ENCODE data around the gene PITPNM3.
"Not testable (repeated sequence)": the region's sequence is repeated elsewhere in the genome, so short reads cannot be mapped to it uniquely, and the experiment has no call there.

The PITPNM3 gene

GRCh38 chr17:6573982-6574686, 17.8 kb upstream of the PITPNM3 start:
- Histone ChIP-seq H3K4me1 (ENCODE audit: insufficient read depth, low read length) (no peaks in the 10 kb centered on the region; the same call in none of the 2 replicates), H3K27ac (ENCODE audit: low read length) (no peak overlapping the region), H3K36me3 (ENCODE audit: insufficient read depth, low read depth, low read length) (peaks cover 13% of the 10 kb centered on the region; the same call in 1 of the 2 replicates), H3K27me3 (ENCODE audit: insufficient read depth, low read length) (no peaks in the 10 kb centered on the region), H3K4me3 (ENCODE audit: low read length) (no peak overlapping the region), H3K9me3 (ENCODE audit: insufficient read depth, low read depth, low read length) (no peaks in the 10 kb centered on the region), H3K9ac (ENCODE audit: low read depth, low read length) (no peak overlapping the region)

GRCh38 chr17:6573495-6573894, 17.1 kb upstream of the PITPNM3 start:
- not testable (repeated sequence) for H3K36me3 ChIP-seq (ENCODE audit: insufficient read depth, low read depth, low read length); H3K4me3 ChIP-seq (ENCODE audit: low read length); H3K27ac ChIP-seq (ENCODE audit: low read length); H3K4me1 ChIP-seq (ENCODE audit: insufficient read depth, low read length); H3K27me3 ChIP-seq (ENCODE audit: insufficient read depth, low read length); H3K9ac ChIP-seq (ENCODE audit: low read depth, low read length); H3K9me3 ChIP-seq (ENCODE audit: insufficient read depth, low read depth, low read length)

DNA sequence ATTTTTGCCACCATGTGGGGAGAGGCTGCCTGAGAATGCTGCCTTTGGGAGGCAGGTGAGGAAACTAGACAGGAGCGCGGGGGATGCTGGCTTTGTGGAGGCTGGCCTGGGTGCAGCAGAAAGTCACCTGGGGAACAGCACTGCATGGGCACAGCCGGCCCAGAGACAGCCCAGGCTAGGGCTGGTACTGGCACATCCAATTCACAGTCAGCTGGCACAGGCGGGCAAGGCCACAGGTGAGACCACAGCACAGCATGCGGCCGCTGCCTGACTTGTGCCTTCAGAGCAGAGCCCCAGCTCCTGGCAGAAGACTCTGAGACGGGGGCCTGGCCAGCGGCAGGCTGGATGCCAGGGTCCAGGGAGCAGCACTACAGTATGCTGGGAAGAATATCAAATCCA, 16.6 kb upstream of the PITPNM3 start:
- Histone ChIP-seq H3K4me3 (ENCODE audit: low read length) (no peak overlapping the region), H3K36me3 (ENCODE audit: insufficient read depth, low read depth, low read length) (peaks cover 1% of the 10 kb centered on the region; the same call in 1 of the 2 replicates), H3K27ac (ENCODE audit: low read length) (no peak overlapping the region), H3K27me3 (ENCODE audit: insufficient read depth, low read length) (no peaks in the 10 kb centered on the region), H3K9me3 (ENCODE audit: insufficient read depth, low read depth, low read length) (no peaks in the 10 kb centered on the region), H3K4me1 (ENCODE audit: insufficient read depth, low read length) (peaks cover 7% of the 10 kb centered on the region; the same call in 1 of the 2 replicates), H3K9ac (ENCODE audit: low read depth, low read length) (no peak overlapping the region)

- no peak overlapping the region for H3K27ac ChIP-seq (ENCODE audit: low read length)
- H3K36me3 ChIP-seq (ENCODE audit: insufficient read depth, low read depth, low read length) = no peaks in the 10 kb centered on the region
- H3K4me1 ChIP-seq (ENCODE audit: insufficient read depth, low read length) = peaks cover 16% of the 10 kb centered on the region; the same call in 1 of the 2 replicates
- H3K9ac ChIP-seq (ENCODE audit: low read depth, low read length) = no peak overlapping the region
- H3K4me3 ChIP-seq (ENCODE audit: low read length) = no peak overlapping the region
- no peaks in the 10 kb centered on the region for H3K9me3 ChIP-seq (ENCODE audit: insufficient read depth, low read depth, low read length)
- H3K27me3 ChIP-seq (ENCODE audit: insufficient read depth, low read length) = no peaks in the 10 kb centered on the region
Measured at GRCh38 chr17:6571452-6571781, 15.1 kb upstream of the PITPNM3 start.

DNA sequence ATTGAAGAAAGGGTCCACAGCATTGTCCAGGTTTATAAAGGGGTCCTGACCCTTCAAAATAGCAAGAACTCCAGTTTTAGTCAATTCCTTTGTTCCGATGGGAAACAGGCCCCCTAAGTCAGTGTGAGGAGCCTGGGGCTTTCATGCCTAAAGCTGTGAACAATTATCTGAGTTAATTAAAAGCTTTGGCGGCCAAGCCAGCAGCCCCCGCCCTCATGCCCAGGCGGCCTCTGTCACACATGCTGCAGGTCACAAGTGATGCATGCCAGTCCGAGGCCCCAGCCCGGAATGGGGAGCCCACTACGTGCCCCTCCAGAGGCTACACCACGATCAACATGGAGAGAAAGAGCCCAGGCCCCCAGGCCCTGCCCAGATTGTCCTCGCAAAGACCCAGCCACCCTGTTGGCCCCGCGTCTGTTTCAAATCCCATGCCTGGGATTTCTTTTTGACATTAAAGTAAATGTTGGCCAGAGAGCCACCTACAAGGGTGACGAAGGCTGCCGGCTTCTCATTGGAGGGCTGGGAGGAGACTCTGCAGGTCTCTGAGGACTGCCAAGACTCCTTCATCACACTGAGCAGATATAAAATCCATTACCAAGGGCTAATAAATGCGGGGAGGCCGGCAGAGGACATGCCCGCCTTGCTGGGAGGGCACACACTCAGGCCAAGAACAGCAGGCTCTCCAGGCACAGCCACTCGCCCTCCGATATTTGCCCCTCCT, 14.5 kb upstream of the PITPNM3 start:
- no peak overlapping the region for H3K4me3 ChIP-seq (ENCODE audit: low read length)
- no peaks in the 10 kb centered on the region for H3K27me3 ChIP-seq (ENCODE audit: insufficient read depth, low read length)
- H3K27ac ChIP-seq (ENCODE audit: low read length) = no peak overlapping the region
- no peaks in the 10 kb centered on the region for H3K9me3 ChIP-seq (ENCODE audit: insufficient read depth, low read depth, low read length)
- H3K9ac ChIP-seq (ENCODE audit: low read depth, low read length) = no peak overlapping the region
- H3K4me1 ChIP-seq (ENCODE audit: insufficient read depth, low read length) = peaks cover 16% of the 10 kb centered on the region; the same call in 1 of the 2 replicates
- H3K36me3 ChIP-seq (ENCODE audit: insufficient read depth, low read depth, low read length) = no peaks in the 10 kb centered on the region

DNA sequence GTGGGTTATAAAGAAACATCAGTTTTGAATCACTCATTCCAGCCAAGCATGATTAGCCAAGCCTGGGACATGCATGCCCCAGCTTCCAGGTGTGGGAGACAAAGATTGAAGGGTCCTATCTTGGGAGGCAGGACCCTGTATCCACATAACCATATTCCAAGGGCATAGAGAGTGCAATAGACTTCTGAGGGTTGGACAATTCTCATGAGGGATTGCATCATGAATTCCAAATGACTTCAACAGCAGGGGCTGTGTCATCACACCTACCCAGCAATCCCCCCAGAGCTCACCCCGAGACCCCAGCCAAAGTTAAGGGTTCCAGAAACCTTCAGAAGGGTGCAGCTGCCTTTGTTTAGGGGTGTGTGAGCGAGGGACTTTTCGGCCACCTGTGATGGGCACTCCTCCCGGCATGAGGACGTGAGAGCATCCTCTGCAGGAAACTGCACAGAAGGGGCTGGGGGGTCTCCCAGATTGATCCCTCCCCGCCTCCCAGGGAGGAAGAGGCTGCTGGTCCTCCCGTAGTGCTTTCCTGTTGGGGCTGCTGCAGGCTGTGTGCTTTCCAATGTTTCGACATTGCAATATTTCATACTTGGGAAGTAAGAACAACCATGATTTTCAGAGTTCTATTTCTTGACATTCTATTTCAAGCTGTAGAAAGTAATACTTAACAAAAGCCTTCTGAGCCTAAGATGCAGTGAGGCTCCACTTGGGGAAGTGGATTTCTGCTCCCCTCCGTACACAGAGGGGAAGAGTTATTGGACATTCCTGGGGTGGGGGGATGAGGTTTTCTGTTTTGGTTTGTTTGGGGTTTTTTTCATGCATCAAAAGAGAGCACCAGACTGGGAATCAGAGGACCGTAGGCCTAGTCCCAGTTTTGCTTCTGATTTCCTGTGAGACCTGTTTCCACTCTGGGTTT, 13.3 kb upstream of the PITPNM3 start:
- Histone ChIP-seq H3K27ac (ENCODE audit: low read length) (no peak overlapping the region), H3K36me3 (ENCODE audit: insufficient read depth, low read depth, low read length) (no peaks in the 10 kb centered on the region), H3K9ac (ENCODE audit: low read depth, low read length) (no peak overlapping the region), H3K4me1 (ENCODE audit: insufficient read depth, low read length) (peaks cover 16% of the 10 kb centered on the region; the same call in 1 of the 2 replicates), H3K4me3 (ENCODE audit: low read length) (no peak overlapping the region), H3K27me3 (ENCODE audit: insufficient read depth, low read length) (no peaks in the 10 kb centered on the region), H3K9me3 (ENCODE audit: insufficient read depth, low read depth, low read length) (no peaks in the 10 kb centered on the region)

GRCh38 chr17:6568184-6568758, 11.9 kb upstream of the PITPNM3 start:
- Histone ChIP-seq H3K9ac (ENCODE audit: low read depth, low read length) (no peak overlapping the region), H3K27ac (ENCODE audit: low read length) (no peak overlapping the region), H3K27me3 (ENCODE audit: insufficient read depth, low read length) (no peaks in the 10 kb centered on the region), H3K36me3 (ENCODE audit: insufficient read depth, low read depth, low read length) (no peaks in the 10 kb centered on the region), H3K9me3 (ENCODE audit: insufficient read depth, low read depth, low read length) (no peaks in the 10 kb centered on the region), H3K4me3 (ENCODE audit: low read length) (peak overlapping the region; percentile 8; the same call in 1 of the 2 replicates), H3K4me1 (ENCODE audit: insufficient read depth, low read length) (peaks cover 16% of the 10 kb centered on the region; the same call in 1 of the 2 replicates)

DNA sequence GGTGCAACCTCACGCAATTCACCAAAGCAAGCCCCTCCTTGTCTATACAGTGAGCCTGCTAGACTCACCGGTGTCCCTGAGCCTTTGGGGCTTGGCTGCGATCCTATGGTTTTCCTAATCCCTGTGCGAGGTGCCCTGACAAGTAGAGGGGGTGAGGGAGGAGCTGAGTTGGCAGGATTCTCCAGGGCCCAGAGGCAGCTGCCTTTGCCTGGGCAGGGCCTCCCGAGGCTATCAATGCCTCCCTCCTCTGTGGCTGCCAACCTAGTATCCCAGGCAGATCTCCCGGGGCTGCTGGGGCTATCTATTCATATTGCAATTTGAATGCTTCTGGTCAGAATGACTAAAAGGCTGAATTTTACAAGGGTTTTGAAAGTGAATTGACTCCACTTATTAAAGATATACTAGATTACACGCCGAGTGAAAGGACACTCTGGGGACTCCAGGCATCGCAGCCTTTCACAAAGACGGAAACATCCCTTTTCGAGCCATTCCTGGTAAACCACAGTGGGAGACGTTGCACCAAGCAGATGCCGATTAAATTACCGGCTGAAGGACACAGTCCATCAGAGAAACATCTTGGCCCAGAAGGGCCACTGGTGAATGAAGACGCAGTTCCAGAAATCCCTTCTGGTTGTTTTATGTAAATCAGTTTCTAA, 11.3 kb upstream of the PITPNM3 start:
- no peak overlapping the region for H3K9ac ChIP-seq (ENCODE audit: low read depth, low read length)
- no peak overlapping the region for H3K27ac ChIP-seq (ENCODE audit: low read length)
- H3K36me3 ChIP-seq (ENCODE audit: insufficient read depth, low read depth, low read length) = no peaks in the 10 kb centered on the region
- H3K4me3 ChIP-seq (ENCODE audit: low read length) = peak overlapping the region; percentile 8; the same call in 1 of the 2 replicates
- H3K27me3 ChIP-seq (ENCODE audit: insufficient read depth, low read length) = no peaks in the 10 kb centered on the region
- H3K9me3 ChIP-seq (ENCODE audit: insufficient read depth, low read depth, low read length) = no peaks in the 10 kb centered on the region
- H3K4me1 ChIP-seq (ENCODE audit: insufficient read depth, low read length) = peaks cover 16% of the 10 kb centered on the region; the same call in 1 of the 2 replicates

DNA sequence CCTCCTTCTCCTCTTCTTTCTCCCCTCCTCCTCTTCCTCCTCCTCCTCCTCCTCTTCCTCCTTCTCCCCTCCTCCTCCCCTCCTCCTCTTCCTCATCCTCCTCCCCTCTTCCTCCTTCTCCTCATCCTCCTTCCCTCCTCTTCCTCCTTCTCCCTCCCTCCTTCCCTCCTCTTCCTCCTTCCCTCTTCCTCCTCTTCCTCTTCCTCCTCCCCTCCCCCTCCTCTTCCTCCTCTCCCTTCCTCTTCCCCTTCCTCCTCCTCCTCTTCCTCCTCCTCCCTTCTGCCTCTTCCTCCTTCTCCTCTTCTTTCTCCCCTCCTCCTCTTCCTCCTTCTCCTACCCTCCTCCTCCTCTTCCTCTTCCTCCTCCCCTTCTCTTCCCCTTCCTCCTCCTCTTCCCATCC, 5.1 kb upstream of the PITPNM3 start:
- no peak overlapping the region for H3K9ac ChIP-seq (ENCODE audit: low read depth, low read length)
- peaks cover 37% of the 10 kb centered on the region for H3K27me3 ChIP-seq (ENCODE audit: insufficient read depth, low read length)
- no peaks in the 10 kb centered on the region for H3K36me3 ChIP-seq (ENCODE audit: insufficient read depth, low read depth, low read length)
- H3K4me3 ChIP-seq (ENCODE audit: low read length) = no peak overlapping the region
- H3K9me3 ChIP-seq (ENCODE audit: insufficient read depth, low read depth, low read length) = no peaks in the 10 kb centered on the region
- H3K27ac ChIP-seq (ENCODE audit: low read length) = no peak overlapping the region
- no peaks in the 10 kb centered on the region for H3K4me1 ChIP-seq (ENCODE audit: insufficient read depth, low read length)

- H3K36me3 ChIP-seq (ENCODE audit: insufficient read depth, low read depth, low read length) = no peaks in the 10 kb centered on the region
- no peak overlapping the region for H3K4me3 ChIP-seq (ENCODE audit: low read length)
- H3K4me1 ChIP-seq (ENCODE audit: insufficient read depth, low read length) = no peaks in the 10 kb centered on the region
- H3K27ac ChIP-seq (ENCODE audit: low read length) = no peak overlapping the region
- peaks cover 44% of the 10 kb centered on the region for H3K27me3 ChIP-seq (ENCODE audit: insufficient read depth, low read length)
- H3K9me3 ChIP-seq (ENCODE audit: insufficient read depth, low read depth, low read length) = no peaks in the 10 kb centered on the region
- H3K9ac ChIP-seq (ENCODE audit: low read depth, low read length) = no peak overlapping the region
Measured at GRCh38 chr17:6560496-6560895, 4.1 kb upstream of the PITPNM3 start.

DNA sequence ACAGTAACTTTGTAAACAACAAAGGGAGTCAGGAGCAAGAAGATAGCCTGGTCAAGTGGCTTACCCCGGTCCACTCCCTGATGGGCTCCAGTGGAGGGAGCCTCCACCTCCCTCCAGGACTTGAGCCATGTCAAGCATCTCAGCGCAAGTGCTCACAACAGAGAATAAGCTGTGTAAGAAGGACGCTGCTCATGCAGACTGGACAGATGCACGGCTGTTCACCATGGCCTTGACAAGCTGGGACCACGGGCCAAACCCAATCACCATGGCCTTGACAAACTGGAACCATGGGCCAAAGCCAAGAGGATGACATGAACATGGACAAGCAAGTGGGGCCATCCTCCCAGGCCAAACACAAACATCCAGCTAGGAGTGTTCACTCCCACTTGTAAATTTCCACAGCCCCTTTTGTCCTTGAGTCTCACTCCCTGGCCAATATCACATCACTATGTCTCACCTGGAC, 3.4 kb upstream of the PITPNM3 start:
- Histone ChIP-seq H3K9me3 (ENCODE audit: insufficient read depth, low read depth, low read length) (no peaks in the 10 kb centered on the region), H3K4me3 (ENCODE audit: low read length) (no peak overlapping the region), H3K36me3 (ENCODE audit: insufficient read depth, low read depth, low read length) (no peaks in the 10 kb centered on the region), H3K27me3 (ENCODE audit: insufficient read depth, low read length) (peaks cover 52% of the 10 kb centered on the region), H3K9ac (ENCODE audit: low read depth, low read length) (no peak overlapping the region), H3K4me1 (ENCODE audit: insufficient read depth, low read length) (no peaks in the 10 kb centered on the region), H3K27ac (ENCODE audit: low read length) (no peak overlapping the region)

All from iPS-20b (cell line).